GM12892 (cell line): Measurements from ENCODE around the gene FCF1.

ENCODE experiments used
- POLR2A ChIP-seq: IDR thresholded peaks from 2 replicates; pipeline ENCODE4 v1.6.1; 2011; ENCODE audit warnings: low read depth, low read length, control low read depth
- POLR2AphosphoS5 ChIP-seq: IDR thresholded peaks from 2 replicates; pipeline ENCODE4 v1.6.1; 2011; ENCODE audit warnings: low read depth, low read length, control low read depth
- TAF1 ChIP-seq: IDR thresholded peaks from 2 replicates; pipeline ENCODE4 v1.6.1; 2011; ENCODE audit warnings: low read depth, mild to moderate bottlenecking, control low read depth, low read length, borderline replicate concordance

- no peak for TF ChIP-seq POLR2AphosphoS5
- TF ChIP-seq POLR2A = no peak
- no peak for TF ChIP-seq TAF1
These were observed 14.5 kb upstream of the FCF1 start for GRCh38 chr14:74698465-74698864.
